GM23248 (cell line): ENCODE measurements around the gene MECR. TPM values are rescaled to one million over a fixed set of nuclear protein-coding genes. Genes with fewer than 3 reads are reported as not detected.

Experiments used
- DNase-seq: peaks from one replicate; pipeline ENCODE4 v3.0.0-alpha.2; 2015
- H2AFZ ChIP-seq: fragments of 200-600 bp; sonication (generic); 2 replicates; pipeline ENCODE4 v1.6.1; 2016; ENCODE audit warnings: antibody characterized with exemption
- H3F3A ChIP-seq: fragments of 200-600 bp; sonication (generic); 2 replicates; pipeline ENCODE4 v1.6.1; 2016; ENCODE audit warnings: mild to moderate bottlenecking, antibody characterized with exemption, mixed run types; ENCODE audit not compliant: insufficient read depth
- H3K27ac ChIP-seq: fragments of 200-600 bp; sonication (generic); 2 replicates; pipeline ENCODE4 v1.5.1; 2016; ENCODE audit warnings: mild to moderate bottlenecking
- H3K27me3 ChIP-seq: fragments of 200-600 bp; sonication (generic); replicated peaks from 2 replicates; pipeline ENCODE4 v1.6.1; 2016; ENCODE audit warnings: mild to moderate bottlenecking; ENCODE audit not compliant: insufficient read depth
- H3K36me3 ChIP-seq: fragments of 200-600 bp; sonication (generic); 2 replicates; pipeline ENCODE4 v1.6.1; 2016; ENCODE audit warnings: low read depth, mild to moderate bottlenecking
- H3K4me1 ChIP-seq: fragments of 200-600 bp; sonication (generic); 2 replicates; pipeline ENCODE4 v1.6.1; 2016; ENCODE audit warnings: mild to moderate bottlenecking; ENCODE audit not compliant: insufficient read depth
- H3K4me2 ChIP-seq: fragments of 200-600 bp; sonication (generic); one replicate; pipeline ENCODE4 v1.6.1; 2016; ENCODE audit warnings: mild to moderate bottlenecking; ENCODE audit not compliant: unreplicated experiment
- H3K4me3 ChIP-seq: fragments of 200-600 bp; sonication (generic); 2 replicates; pipeline ENCODE4 v1.5.1; 2016; ENCODE audit warnings: mild to moderate bottlenecking
- H3K79me2 ChIP-seq: fragments of 200-600 bp; sonication (generic); 2 replicates; pipeline ENCODE4 v1.6.1; 2016; ENCODE audit warnings: mild to moderate bottlenecking; ENCODE audit not compliant: insufficient read depth
- H3K9ac ChIP-seq: fragments of 200-600 bp; sonication (generic); 2 replicates; pipeline ENCODE4 v1.6.1; 2016; ENCODE audit warnings: mild to moderate bottlenecking
- H3K9me2 ChIP-seq: fragments of 200-600 bp; sonication (generic); 2 replicates; pipeline ENCODE4 v1.6.1; 2016; ENCODE audit warnings: mixed run types, mild to moderate bottlenecking, moderate library complexity; ENCODE audit not compliant: insufficient read depth
- H3K9me3 ChIP-seq: fragments of 200-600 bp; sonication (generic); one replicate; pipeline ENCODE4 v1.6.1; 2017; ENCODE audit warnings: low read depth
- H4K20me1 ChIP-seq: fragments of 200-600 bp; sonication (generic); 2 replicates; pipeline ENCODE4 v1.6.0; 2016; ENCODE audit not compliant: insufficient read depth
- EZH2 ChIP-seq: fragments of 200-600 bp; sonication (generic); IDR thresholded peaks from 2 replicates; pipeline ENCODE4 v1.6.1; 2018; ENCODE audit warnings: antibody characterized with exemption, mild to moderate bottlenecking; ENCODE audit not compliant: insufficient read depth, poor library complexity, severe bottlenecking
- EZH2phosphoT487 ChIP-seq: fragments of 200-600 bp; sonication (generic); IDR thresholded peaks from 2 replicates; pipeline ENCODE4 v1.6.1; 2018; ENCODE audit warnings: antibody characterized with exemption, moderate library complexity, mild to moderate bottlenecking, low read depth; ENCODE audit not compliant: insufficient read depth
- WGBS, 2 experiments: methylation state at CpG; one replicate each; pipeline ENCODE4 v1.1.6; 2015 to 2017; ENCODE audit warnings: low lambda C conversion rate in 2 of 2, low coverage in 1 of 2; ENCODE audit errors: missing lambda C conversion rate in 2 of 2; 5-methylcytosine and 5-hydroxymethylcytosine counted together
- in situ Hi-C: fragments of 300-500 bp; cut with MboI; formaldehyde crosslinking; loops from 2 replicates; pipeline ENCODE4 v1.15.0; 2020
- polyA plus RNA-seq: library from polyadenylated mRNA; unstranded; fragments of >200 nt; fragmentation: Nextera tagmentation; extraction: Ambion mirVana; gene quantifications from 2 replicates; pipeline ENCODE4 v1.2.1, GENCODE V29; 2016
- total RNA-seq: library from RNA; depleted of rRNA; stranded (reverse); fragments of >200 nt; shearing (Covaris generic); gene quantifications from 2 replicates; pipeline ENCODE4 v1.2.3, GENCODE V29; 2014

MECR gene
- total and polyA plus RNA-seq, 2 experiments from 2014 or later, result 19.1 to 43.3 TPM

GRCh38 chr1:29253180-29253579 is 22.4 kb upstream of the MECR start:
- no peaks in the 10 kb centered on the region for H3K79me2 ChIP-seq
- H3K4me1 ChIP-seq, result no peaks in the 10 kb centered on the region
- H3K9ac ChIP-seq, result no peak overlapping the region
- H3K27ac ChIP-seq, result no peak overlapping the region
- in situ Hi-C loops, result no loop called here
- no peaks in the 10 kb centered on the region for H3K9me3 ChIP-seq
- no peak overlapping the region for H2AFZ ChIP-seq
- TF ChIP-seq EZH2phosphoT487 (no peak), EZH2 (no peak)
- no peaks in the 10 kb centered on the region for H4K20me1 ChIP-seq
- H3K36me3 ChIP-seq, result no peaks in the 10 kb centered on the region
- no peaks in the 10 kb centered on the region for H3K9me2 ChIP-seq
- H3F3A ChIP-seq, result no peaks in the 10 kb centered on the region
- DNase-seq, result no peak
- no peak overlapping the region for H3K4me3 ChIP-seq
- 93 to 98% methylated on average over 3 of the region's 3 CpGs for WGBS, 2 experiments
- H3K27me3 ChIP-seq, result no peaks in the 10 kb centered on the region
- H3K4me2 ChIP-seq, result no peak overlapping the region

DNA sequence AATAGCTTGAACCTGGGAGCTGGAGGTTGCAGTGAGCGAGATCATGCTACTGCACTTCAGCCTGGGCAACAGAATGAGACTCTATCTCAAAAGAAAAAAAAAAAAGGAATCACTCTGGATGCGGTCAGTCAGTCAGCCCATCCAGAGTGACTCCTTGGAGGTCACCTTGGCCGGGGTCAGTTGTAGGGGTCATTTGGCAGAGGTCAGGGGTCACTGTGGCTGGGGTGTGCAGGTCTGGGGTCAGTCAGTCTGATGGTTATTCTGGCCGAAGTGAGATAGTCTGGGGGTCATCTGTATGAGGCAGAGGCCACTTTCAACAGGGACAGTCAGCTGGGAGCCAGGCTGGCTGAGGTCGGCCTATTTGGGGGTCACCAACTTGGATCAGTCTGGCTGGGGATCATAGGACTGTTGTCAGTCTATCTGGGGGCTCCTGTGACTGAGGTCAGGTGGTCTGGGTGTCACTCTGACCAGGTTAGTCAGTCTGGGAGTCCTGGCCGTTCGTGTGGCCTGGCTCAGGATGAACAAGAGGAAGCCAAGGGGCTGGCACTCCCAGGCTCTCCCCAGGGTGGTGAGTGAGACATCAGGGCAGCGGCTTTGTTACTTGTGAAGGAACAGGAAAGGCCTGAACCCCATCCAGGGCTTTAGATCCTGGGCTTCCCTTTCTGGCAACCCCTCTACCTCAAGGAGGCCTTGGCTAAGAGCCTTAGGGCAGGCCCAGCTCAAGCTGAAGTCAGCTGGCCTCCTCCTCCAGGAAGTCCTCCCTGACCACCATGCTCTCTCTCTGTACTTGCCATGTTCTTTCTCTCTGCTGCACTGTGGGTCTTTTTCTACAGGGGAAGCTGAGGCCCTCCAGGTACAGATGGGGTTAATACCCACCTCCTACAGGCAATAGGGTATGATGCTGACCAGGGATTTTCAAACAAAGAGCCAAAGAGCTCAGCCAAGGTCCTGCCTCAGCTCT is 20.7 kb upstream of the MECR start:
- no peak overlapping the region for H3K27ac ChIP-seq
- no peaks in the 10 kb centered on the region for H3K4me1 ChIP-seq
- no peak overlapping the region for H3K4me3 ChIP-seq
- no peaks in the 10 kb centered on the region for H4K20me1 ChIP-seq
- 79 to 81% methylated on average over 8 of the region's 8 CpGs for WGBS, 2 experiments
- no peaks in the 10 kb centered on the region for H3K9me3 ChIP-seq
- TF ChIP-seq EZH2, result no peak
- TF ChIP-seq EZH2phosphoT487, result no peak
- H3K4me2 ChIP-seq, result no peak overlapping the region
- H2AFZ ChIP-seq, result no peak overlapping the region
- in situ Hi-C loops, result no loop called here
- DNase-seq, result no peak
- H3K79me2 ChIP-seq, result no peaks in the 10 kb centered on the region
- H3F3A ChIP-seq, result no peaks in the 10 kb centered on the region
- H3K9ac ChIP-seq, result no peak overlapping the region
- no peaks in the 10 kb centered on the region for H3K27me3 ChIP-seq
- no peaks in the 10 kb centered on the region for H3K9me2 ChIP-seq
- H3K36me3 ChIP-seq, result no peaks in the 10 kb centered on the region

- H3K27ac ChIP-seq, result no peak overlapping the region
- no peaks in the 10 kb centered on the region for H3K9me2 ChIP-seq
- no peak overlapping the region for H3K4me3 ChIP-seq
- H3K79me2 ChIP-seq, result no peaks in the 10 kb centered on the region
- H2AFZ ChIP-seq, result no peak overlapping the region
- DNase-seq, result no peak
- 80 to 95% methylated on average over 2 of the region's 2 CpGs for WGBS, 2 experiments
- no peaks in the 10 kb centered on the region for H3K36me3 ChIP-seq
- H4K20me1 ChIP-seq, result no peaks in the 10 kb centered on the region
- TF ChIP-seq EZH2phosphoT487, result no peak
- TF ChIP-seq EZH2, result no peak
- no peak overlapping the region for H3K9ac ChIP-seq
- H3K4me2 ChIP-seq, result no peak overlapping the region
- no peaks in the 10 kb centered on the region for H3F3A ChIP-seq
- in situ Hi-C loops, result loop anchor here (10.0 to 25.0 kb wide), 3 partner anchors 437 to 1462 kb away; partner anchors contain the start of gene MATN1
- no peaks in the 10 kb centered on the region for H3K9me3 ChIP-seq
- no peaks in the 10 kb centered on the region for H3K4me1 ChIP-seq
- H3K27me3 ChIP-seq, result no peaks in the 10 kb centered on the region
Observed at GRCh38 chr1:29249951-29250581, 19.3 kb upstream of the MECR start.

GRCh38 chr1:29249170-29249691 is 18.5 kb upstream of the MECR start:
- DNase-seq, result no peak
- Histone ChIP-seq H3K9ac (no peak overlapping the region), H3F3A (no peaks in the 10 kb centered on the region), H3K27me3 (no peaks in the 10 kb centered on the region), H2AFZ (no peak overlapping the region), H3K36me3 (no peaks in the 10 kb centered on the region), H4K20me1 (no peaks in the 10 kb centered on the region), H3K9me2 (no peaks in the 10 kb centered on the region), H3K4me2 (no peak overlapping the region), H3K79me2 (no peaks in the 10 kb centered on the region), H3K27ac (no peak overlapping the region), H3K9me3 (no peaks in the 10 kb centered on the region), H3K4me3 (no peak overlapping the region), H3K4me1 (no peaks in the 10 kb centered on the region)
- TF ChIP-seq EZH2 (no peak), EZH2phosphoT487 (no peak)
- in situ Hi-C loops, result loop anchor here (10.0 to 25.0 kb wide), 3 partner anchors 438 to 1463 kb away; partner anchors contain the start of gene MATN1
- 82 to 83% methylated on average over 8 of the region's 8 CpGs for WGBS, 2 experiments
